Inflammatory macrophage treated with lipopolysaccharide for 1 hour (primary cell): ENCODE results near the gene ZNF469.
"Not testable (repeated sequence)": the region's sequence is repeated elsewhere in the genome, so short reads cannot be mapped to it uniquely, and the experiment has no call there.

Experiments
- DNase-seq, 2 donors: peaks; one replicate each; pipeline ENCODE4 v3.0.0-alpha.2; 2020 to 2022

The ZNF469 gene

DNA sequence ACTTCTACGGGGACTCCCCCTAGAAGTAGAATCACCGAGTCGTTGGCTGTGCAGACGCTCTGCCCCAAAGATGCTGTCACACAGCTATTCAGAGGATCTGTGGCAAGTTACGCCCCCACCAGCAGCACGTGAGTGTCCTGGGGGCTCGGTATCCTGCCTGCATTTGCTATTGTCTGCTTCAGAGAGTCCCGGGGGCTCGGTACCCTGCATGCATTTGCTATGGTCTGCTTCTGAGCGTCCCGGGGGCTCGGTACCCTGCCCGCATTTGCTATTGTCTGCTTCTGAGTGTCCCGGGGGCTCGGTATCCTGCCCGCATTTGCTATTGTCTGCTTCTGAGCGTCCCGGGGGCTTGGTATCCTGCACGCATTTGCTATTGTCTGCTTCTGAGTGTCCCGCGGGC is 23.8 kb upstream of the ZNF469 start:
- DNase-seq: no peak

DNA sequence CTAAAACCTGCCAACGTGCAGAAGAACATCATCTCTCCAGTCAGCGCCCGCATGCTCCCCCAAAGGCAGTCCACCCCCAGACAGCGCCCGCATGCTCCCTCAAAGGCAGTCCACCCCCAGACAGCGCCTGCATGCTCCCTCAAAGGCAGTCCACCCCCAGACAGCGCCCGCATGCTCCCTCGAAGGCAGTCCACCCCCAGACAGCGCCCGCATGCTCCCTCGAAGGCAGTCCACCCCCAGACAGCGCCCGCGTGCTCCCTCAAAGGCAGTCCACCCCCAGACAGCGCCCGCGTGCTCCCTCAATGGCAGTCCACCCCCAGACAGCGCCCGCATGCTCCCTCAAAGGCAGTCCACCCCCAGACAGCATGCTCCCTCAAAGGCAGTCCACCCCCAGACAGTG is 22.4 kb upstream of the ZNF469 start:
- not testable (repeated sequence) for DNase-seq

DNA sequence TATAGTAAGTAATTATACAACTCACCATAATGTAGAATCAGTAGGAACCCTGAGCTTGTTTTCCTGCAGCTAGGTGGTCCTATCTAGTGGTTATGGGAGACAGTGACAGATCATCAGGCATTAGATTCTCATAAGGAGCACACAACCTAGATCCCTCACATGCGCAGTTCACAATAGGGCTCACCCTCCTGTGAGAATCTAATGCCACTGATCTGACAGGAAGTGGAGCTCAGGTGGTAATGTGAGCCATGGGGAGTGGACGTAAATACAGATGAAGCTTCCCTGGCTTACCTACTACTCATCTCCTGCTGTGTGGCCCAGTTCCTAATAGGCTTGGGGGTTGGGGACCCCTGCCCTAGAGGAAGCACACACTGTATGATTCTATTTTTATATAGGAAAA is 21.8 kb upstream of the ZNF469 start:
- no peak for DNase-seq

DNA sequence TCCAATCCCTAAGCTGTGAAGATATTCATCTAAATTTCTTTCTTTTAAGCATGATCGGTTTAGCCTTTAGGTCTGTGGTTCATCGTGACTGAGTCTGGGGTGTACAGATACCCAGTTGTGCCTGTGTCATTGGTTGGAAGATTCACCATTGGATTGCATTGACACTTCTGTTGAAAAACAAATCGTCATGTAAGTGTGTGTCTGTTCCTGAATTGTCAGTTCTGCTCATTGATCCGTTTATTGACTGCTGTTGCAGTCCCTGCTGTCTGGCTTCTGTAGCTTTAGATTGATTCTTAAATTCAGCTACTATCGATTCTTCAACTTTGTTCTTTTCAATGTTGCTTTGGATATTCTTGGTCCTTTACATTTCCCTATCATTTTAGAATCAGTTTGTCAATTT is 21.0 kb upstream of the ZNF469 start:
- no peak for DNase-seq

DNA sequence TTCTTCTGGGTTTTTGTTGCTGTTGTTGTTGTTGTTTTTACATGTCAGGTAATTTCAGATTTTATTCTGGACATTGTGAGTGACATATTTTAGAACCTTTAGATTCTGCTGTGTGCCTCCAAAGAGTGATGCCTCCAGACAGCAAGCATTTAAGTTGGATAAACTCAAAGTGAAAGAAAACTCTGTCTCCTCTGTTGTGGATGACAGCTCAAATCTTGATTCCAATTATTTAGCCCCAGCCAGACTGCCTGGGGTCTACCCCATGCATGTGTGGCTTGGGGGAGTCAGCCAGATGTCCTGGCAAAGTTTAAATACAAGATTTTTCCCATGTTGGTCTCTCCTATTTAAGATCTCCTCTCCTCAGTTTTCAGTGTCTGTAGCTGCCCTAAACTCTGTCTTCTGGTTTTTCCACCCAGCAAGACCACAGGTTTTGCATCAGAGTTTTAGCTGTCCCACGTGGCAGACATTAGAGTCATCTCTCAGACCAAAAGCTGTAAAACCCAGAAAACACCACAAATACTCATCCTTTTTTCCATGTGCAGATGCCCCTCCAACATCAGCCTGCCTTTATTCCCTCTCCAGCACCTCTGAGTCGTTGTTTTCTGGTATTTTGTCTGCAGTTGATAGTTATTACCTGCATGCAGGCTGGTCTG is 19.4 kb upstream of the ZNF469 start:
- no peak for DNase-seq

DNA sequence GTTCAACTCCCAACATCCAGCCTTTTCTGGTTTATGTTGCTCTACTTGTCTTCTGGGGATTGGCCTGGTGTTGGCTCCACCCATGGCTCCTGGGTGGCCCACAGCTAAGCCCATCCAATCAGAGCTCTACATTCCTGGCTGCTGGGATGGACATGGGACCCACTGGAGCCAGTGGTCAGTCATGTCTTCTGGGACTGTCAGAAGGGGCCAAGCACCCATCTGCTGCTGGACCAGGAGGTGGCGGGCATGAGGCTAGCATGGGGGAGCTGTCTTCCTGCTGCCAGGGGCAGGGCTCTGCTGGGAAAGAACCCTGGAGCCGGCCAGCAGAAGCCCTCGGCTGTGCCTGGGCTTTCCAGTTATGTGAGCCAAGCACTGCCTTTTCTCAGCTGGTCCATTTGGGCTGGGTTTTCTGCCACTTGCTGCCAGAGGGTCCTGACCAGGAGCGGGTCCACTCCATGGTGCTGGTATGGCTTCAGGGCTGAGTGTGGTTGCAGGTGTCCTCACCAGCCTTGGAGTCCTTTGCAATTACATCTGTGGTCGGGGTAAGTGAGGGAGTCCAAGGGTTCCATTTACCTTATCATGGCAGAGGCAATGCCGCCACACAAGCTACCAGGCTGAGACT is 17.4 kb upstream of the ZNF469 start:
- DNase-seq: no peak

DNA sequence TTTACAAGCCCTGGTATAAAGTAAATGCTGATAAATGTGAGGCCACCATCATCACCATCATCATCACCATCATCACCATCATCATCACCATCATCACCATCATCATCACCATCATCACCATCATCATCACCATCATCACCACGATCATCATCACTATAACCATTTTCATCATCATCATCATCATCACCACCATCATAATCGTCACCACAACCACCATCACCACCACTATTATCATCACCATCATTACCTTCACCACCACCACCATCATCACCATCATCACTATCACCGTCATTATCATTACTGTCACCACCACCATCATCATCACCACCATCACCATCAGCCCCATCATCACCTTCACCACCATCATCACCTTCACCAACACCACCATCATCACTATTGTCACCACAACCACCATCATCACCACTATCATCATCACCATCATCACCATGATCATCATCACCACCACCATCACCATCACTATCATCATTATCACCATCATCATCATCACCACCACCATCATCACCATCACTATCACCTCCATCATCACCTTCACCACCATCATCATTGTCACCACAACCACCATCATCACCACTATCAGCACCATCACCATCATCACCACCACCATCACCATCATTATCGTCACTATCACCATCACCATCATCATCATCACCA is 16.6 kb upstream of the ZNF469 start:
- DNase-seq: no peak

DNA sequence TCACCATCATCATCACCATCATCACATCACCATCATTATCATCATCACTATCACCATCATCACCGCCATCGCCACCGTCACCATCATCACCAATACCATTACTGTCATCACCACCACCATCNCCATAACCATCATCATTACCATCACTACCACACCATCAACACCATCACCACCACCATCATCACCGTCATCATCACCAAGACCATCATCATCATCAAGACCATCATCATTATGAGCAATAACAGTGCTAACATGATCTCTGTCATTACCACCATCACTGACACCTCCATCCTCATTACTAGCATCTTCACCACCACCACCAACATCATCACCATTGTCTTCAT is 16.1 kb upstream of the ZNF469 start:
- DNase-seq: no peak

DNA sequence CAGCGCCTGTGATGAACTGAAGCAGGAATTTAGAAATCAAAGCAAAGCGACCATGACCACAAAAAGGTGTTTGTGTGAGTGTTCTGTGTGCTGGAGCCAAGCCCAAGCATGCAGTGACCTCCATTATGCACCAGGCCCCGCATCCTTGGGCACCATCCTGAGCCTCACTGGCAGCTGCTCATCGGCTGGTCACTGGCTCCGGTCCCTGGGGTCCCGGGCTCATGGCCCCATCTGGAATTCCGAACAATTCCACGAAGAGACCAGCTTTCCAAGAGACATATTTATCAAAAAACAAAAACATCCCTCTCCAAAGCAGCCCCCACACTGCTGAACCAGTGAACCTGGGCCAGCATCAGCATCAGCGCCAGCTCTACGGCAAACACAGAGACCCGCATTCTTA is 15.2 kb upstream of the ZNF469 start:
- no peak for DNase-seq

DNA sequence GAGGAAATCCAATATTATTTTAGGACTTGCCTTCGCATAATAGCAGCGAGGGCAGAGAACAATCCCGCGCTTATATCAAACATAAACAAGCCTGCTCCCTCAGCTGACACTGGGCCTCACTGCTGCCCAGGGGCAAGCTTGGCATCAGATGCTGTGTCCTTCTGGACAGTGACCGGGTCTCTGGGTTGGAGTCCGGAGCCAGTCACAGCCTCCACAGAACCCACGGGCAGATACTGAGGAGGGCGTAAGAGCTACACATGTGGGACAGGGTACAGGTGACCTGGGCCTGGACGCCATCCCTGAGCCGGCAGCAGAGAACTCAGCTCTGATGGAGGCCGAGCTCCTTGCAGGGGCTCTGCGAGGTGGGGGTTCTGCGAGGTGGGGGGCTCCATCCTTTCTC is 14.7 kb upstream of the ZNF469 start:
- no peak for DNase-seq

DNA sequence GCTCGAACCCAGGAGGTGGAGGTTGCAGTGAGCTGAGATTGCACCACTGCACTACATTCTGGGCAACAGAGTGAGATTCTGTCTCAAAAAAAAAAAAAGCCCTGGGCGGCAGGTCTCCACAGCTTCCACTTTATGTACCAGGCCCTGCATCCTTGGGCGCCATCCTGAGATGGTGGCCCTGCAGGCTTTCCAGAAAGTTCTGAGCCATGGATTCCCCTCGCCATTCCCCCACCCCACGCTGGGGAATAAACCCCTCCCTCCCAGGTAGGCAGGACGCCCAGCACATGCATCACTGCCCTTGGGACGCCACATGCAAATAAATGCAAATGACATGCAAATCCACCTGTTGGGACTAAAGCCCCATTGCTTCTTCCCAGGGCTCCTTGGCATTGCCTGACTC is 13.8 kb upstream of the ZNF469 start:
- DNase-seq: no peak

DNA sequence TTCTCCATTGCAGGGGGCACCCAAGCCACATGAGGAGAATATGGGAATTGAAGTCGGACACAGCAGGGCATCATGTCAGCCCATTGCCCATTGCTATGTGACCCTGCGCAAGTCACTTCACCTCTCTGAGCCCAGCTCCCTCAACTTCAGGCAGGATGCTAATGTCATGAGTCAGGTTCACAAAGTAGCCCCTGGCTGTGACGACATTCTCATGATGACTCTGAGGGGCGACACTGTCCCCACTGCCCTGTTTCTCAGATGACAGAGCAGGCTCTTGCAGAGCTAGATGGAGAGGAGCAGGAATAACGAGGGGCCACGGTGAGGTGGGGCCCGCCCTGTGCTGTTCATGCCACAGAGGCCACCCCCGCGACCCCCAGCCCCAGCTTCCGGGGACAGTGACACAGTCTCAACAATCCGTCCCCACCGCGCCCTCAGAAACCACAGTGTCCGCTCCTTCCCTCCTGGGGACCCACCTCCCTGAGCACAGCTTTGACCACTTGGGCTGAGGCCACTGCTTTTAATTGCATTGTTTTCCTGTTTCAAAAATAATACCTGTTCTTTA is 13.2 kb upstream of the ZNF469 start:
- DNase-seq: no peak

DNA sequence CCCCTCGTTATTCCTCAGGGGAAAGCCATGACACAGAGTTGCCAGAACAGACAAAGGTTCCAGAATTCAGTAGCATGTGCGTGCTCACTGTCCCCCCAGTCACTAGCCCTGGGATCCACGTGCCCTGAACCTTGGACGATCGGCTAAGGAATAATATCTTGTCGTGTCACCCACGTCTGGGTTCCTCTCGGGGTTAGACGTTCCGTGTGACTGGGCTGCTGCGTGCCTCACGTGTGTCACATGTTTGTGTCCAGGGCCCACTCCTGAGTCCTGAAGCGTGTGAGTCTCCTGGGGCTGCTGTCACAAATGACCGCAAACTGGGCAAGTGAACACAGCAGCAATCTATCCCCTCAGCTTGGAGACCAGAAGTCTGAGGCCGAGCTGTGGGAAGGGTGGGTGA is 12.4 kb upstream of the ZNF469 start:
- DNase-seq: no peak

DNA sequence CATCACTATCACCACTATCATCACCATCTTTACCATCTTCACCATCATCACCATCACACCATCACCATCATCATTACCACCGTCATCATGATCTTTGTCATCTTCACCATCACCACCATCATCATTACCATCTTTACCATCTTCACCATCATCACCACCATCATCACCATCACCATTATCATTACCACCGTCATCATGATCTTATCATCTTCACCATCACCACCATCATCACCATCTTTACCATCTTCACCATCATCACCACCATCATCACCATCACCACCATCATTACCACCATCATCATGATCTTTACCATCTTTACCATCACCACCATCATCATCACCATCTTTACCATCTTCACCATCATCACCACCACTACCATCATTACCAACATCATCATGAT is 10.2 kb upstream of the ZNF469 start:
- no peak for DNase-seq

DNA sequence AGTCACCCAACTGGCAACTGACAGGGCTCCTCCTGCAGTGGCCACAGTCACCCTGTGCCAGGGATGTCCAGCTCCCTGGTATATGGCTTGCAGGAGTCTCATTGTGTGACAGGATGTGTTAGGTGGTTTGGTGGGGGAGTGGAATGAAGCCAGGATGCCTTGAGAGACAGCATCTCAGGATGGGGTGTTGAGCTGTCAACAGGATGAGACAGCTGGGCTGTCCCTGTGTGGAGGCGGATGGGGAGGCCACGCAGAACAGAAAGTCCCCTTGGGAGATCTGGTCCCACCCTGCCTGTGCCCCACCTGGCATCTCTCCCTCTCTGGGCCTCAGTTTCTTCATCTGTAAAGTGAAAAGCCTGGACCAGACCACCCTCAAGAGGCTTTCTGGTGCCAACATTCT is 9.5 kb upstream of the ZNF469 start:
- no peak for DNase-seq

DNA sequence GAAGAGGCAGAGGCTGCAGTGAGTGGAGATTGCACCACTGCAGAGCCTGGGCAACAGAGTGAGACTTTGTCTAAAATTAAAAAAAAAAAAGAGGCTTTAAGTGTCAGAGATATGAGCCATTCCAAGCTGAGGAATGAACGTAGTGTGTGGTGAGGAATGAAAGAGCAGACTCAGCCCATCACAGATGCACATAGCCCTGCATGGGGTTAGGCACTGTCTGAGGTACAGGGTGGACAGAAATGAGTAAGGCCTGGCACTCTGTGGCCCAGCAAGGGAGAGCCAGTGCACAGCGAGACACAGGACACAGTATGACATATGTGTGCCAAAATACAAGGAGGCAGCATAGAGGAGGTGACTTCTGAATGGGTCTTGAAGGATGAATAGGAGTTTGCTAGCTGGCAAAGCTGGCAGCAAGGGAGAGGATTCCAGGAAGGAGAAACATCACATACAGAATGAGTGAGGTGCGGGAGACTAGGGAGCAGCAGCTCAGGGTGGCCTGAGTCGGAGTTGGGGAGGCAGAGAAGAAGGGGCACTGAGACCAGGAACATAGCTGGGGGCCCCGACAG is 8.7 kb upstream of the ZNF469 start:
- DNase-seq: no peak

DNA sequence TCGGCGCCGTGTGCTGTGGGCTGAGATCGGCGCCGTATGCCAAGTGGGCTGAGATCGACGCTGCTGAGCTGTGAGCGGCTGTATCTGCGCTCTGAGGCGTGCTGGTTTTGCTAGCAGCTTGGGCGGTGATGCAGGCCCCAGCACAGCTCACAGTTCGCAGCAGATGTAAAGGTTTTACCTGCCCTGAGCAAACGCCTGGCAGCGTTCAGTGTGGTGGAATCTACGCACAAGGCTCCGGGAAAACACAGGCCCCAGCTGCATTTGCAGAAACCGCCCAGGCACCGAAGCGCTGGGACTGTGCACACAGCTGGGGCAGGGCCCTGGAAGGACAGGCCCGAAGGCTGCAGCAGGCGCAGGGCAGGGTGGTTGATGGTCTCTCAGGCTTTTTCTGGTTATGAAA is 8.0 kb upstream of the ZNF469 start:
- no peak for DNase-seq

DNA sequence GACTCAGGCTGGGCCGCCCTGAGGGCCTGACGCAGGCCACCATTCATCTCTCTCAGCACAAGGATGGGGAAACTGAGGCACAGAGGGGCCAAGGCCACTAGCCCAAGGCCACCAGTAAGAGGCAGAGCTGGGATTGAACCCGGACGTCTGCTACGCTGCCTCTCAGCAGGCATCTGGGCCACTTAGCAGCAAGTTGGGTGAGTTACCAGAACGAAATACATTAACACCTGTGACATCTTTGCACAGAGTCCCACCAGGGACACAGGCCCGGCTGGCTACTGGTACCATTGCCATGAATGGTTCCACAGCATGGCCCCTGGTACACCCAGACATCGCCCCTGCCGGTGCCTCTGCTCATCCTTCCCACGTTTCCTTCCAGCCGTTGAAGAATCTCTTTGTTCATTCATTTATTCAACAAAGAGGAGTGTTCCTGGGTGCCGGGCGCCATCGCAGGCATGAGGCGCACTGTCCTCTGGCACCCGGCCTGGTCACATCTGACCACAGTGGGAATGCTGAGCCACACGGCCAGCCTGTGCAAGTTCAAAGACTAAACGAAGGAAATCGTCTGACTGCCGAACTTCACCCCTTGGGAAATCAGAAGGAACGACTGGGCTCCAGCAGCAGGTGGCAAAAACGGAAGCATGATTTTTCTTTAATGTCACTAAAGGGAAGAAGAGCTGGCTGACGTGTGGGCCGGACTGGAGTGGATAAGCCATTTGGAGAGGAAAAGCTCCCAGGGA is 7.4 kb upstream of the ZNF469 start:
- no peak for DNase-seq

DNA sequence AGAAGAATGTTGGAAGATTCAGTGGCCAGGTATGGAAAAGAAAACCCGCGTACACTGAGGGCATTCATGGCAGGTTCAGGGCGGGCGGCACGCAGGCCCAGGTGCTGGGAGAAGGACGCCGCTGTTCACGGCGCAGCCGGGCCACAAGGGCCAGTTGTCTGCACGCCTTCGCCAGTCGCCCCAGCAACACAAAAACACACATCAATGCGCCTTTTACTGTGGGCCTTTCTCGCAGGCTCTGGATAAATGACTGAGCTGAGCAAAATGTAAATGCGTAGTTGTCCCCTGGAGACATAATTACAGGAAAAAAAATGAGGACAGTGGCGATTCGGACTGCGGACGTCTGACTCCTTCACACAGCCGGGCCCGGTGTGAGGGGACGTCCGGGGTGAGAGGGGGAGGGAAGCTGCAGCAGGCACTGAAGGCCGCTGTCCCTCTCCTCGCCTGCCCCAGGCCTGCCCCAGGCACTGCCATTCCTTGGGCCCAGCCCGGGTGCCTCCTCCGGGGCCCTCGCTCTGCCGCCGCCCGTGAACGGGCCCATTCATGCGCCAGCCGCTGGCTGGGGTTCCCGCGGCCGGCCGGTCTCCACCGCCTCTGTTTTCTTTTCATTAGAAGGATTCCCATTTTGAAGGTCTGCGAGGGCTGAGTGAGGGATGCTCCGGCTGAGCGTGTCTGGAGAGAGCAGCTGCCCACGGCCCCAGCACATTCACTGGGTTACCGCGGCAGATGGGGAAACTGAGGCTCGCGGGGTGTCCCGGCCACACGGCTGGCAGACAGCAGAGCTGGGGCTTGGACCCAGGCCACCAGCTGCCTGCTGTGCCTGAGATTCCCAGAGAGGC is 6.5 kb upstream of the ZNF469 start:
- DNase-seq: no peak

DNA sequence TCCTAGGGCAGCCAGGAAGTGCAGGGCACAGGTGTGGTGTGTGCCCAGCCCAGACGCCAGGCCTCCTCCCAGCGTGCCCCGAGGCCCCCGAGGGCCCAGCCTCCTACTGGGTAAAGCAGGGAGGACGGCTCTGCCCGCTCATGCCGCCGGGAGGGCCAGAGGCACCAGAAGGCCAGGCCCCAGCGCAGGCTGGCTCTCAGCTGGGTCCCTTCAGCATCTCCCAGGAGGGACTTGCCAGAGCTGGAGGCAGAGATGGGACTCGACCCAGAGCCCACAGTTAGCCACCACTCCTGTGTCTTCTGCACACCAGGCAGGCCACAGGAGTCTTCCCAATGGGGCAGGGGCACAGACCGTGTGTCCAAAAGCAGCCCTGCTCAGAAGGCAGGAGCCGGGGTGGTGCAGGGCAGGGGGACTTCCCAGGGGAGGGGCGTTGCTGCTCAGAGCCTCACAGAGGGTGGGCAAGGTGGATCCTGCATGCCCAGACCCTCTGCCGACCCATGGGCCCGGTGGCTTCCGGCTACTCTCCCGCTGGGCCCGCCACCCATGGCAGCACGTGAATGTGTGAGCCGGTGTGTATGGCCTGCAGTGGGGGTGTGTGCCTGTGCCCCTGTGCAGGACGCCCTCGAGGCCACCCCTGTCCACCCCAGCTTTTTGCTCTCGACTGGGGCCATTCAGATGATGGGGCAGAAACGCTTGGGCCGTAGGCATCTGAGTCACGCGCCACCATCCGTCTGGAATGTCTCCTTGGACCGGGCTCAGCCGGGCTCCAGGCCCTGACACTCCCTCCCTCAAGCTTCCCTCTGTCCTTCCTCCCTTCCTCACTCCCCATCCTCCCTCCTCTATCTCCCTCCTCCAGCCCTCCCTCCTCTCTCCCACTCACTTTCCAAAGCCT is 5.7 kb upstream of the ZNF469 start:
- no peak for DNase-seq

DNA sequence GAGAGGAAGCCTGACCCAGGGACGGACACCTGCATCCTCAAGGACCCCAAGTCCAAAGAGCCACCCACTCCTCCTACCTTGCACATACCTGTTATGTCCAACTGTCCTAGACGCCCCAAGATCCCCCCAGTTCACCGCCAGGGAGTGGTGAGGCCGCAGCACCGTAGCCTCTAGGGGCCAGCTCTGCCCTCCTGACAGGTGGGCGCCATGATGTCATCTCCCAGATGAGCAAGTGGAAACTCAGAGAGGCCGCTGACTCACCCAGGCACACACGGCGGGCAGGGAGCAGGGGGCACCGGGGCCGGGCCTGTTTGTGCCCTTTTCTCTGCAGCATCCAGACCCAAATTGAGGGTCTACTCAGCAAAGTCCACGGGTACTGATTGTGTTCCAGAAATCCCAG is 4.8 kb upstream of the ZNF469 start:
- no peak for DNase-seq
